ENCODE results near the gene LY86. TPM values are rescaled to one million over a fixed set of nuclear protein-coding genes. Genes with fewer than 3 reads are reported as not detected.
"Not testable (repeated sequence)": the region's sequence is repeated elsewhere in the genome, so short reads cannot be mapped to it uniquely, and the experiment has no call there.

LY86 gene
- total RNA-seq, 1 experiment from 2014 or later: not detected

- no peaks in the 10 kb centered on the region for H3K36me3 ChIP-seq
- DNase-seq (ENCODE audit: low read depth in 1 of 2, low spot score in 2 of 2): no peak
- no peaks in the 10 kb centered on the region for H3K4me1 ChIP-seq (replicated peaks)
- no peak overlapping the region for H3K4me3 ChIP-seq
- H3K27me3 ChIP-seq (replicated peaks): no peaks in the 10 kb centered on the region
- H3K27ac ChIP-seq: no peak overlapping the region
- H3K9me3 ChIP-seq (replicated peaks): no peaks in the 10 kb centered on the region
Measured at GRCh38 chr6:6596529-6597328, 8.2 kb downstream of the LY86 start.

- Histone ChIP-seq H3K9me3 (replicated peaks) (no peaks in the 10 kb centered on the region), H3K4me3 (no peak overlapping the region), H3K36me3 (no peaks in the 10 kb centered on the region), H3K27ac (no peak overlapping the region), H3K4me1 (replicated peaks) (no peaks in the 10 kb centered on the region), H3K27me3 (replicated peaks) (no peaks in the 10 kb centered on the region)
- no peak for DNase-seq (ENCODE audit: low read depth in 1 of 2, low spot score in 2 of 2)
Measured at GRCh38 chr6:6597682-6598081, 9.2 kb downstream of the LY86 start.

- no peaks in the 10 kb centered on the region for H3K27me3 ChIP-seq (replicated peaks)
- no peak overlapping the region for H3K27ac ChIP-seq
- H3K4me1 ChIP-seq (replicated peaks): no peaks in the 10 kb centered on the region
- no peak for DNase-seq (ENCODE audit: low read depth in 1 of 2, low spot score in 2 of 2)
- H3K36me3 ChIP-seq: no peaks in the 10 kb centered on the region
- H3K9me3 ChIP-seq (replicated peaks): no peaks in the 10 kb centered on the region
- H3K4me3 ChIP-seq: no peak overlapping the region
Measured at GRCh38 chr6:6599468-6599873, 11.0 kb downstream of the LY86 start.

DNA sequence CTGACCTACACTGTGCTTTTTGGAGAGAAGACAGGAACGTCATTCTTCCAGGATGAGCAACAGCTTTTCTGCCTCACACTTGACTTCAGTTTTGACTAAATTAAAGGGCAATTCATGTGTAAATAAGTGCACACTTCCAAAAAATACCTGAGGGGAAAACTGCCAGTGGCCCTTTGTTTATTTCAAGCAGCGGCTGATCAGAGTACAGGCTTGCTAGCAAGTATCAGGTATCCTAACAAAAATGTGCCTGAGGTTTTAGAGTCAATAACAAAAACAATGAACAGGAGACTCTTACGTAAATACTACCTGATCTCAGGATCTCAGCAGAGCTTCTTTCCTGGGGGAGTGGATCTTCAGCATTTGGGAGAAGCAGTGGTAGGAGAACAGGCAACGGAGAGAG is 12.4 kb downstream of the LY86 start:
- Histone ChIP-seq H3K4me3 (no peak overlapping the region), H3K27me3 (replicated peaks) (no peaks in the 10 kb centered on the region), H3K36me3 (no peaks in the 10 kb centered on the region), H3K4me1 (replicated peaks) (no peaks in the 10 kb centered on the region), H3K9me3 (replicated peaks) (no peaks in the 10 kb centered on the region), H3K27ac (no peak overlapping the region)
- DNase-seq (ENCODE audit: low read depth in 1 of 2, low spot score in 2 of 2): no peak

GRCh38 chr6:6602262-6602661 is 13.7 kb downstream of the LY86 start:
- no peak for DNase-seq (ENCODE audit: low read depth in 1 of 2, low spot score in 2 of 2)
- H3K4me1 ChIP-seq (replicated peaks): no peaks in the 10 kb centered on the region
- no peak overlapping the region for H3K27ac ChIP-seq
- H3K27me3 ChIP-seq (replicated peaks): no peaks in the 10 kb centered on the region
- no peaks in the 10 kb centered on the region for H3K36me3 ChIP-seq
- H3K9me3 ChIP-seq (replicated peaks): no peaks in the 10 kb centered on the region
- no peak overlapping the region for H3K4me3 ChIP-seq

GRCh38 chr6:6603317-6603716 is 14.8 kb downstream of the LY86 start:
- DNase-seq (ENCODE audit: low read depth in 1 of 2, low spot score in 2 of 2): no peak
- no peaks in the 10 kb centered on the region for H3K9me3 ChIP-seq (replicated peaks)
- H3K27ac ChIP-seq: no peak overlapping the region
- no peak overlapping the region for H3K4me3 ChIP-seq
- no peaks in the 10 kb centered on the region for H3K27me3 ChIP-seq (replicated peaks)
- H3K4me1 ChIP-seq (replicated peaks): no peaks in the 10 kb centered on the region
- H3K36me3 ChIP-seq: no peaks in the 10 kb centered on the region

- H3K27me3 ChIP-seq (replicated peaks): no peaks in the 10 kb centered on the region
- no peaks in the 10 kb centered on the region; the same call in 1 of the 2 replicates for H3K9me3 ChIP-seq (replicated peaks)
- no peak overlapping the region for H3K4me3 ChIP-seq
- no peak overlapping the region for H3K27ac ChIP-seq
- no peaks in the 10 kb centered on the region for H3K4me1 ChIP-seq (replicated peaks)
- no peaks in the 10 kb centered on the region for H3K36me3 ChIP-seq
- DNase-seq (ENCODE audit: low read depth in 1 of 2, low spot score in 2 of 2): no peak
Measured at GRCh38 chr6:6604015-6604414, 15.5 kb downstream of the LY86 start.

GRCh38 chr6:6604566-6604965 is 16.0 kb downstream of the LY86 start:
- no peaks in the 10 kb centered on the region for H3K27me3 ChIP-seq (replicated peaks)
- H3K27ac ChIP-seq: no peak overlapping the region
- no peaks in the 10 kb centered on the region for H3K36me3 ChIP-seq
- H3K9me3 ChIP-seq (replicated peaks): no peaks in the 10 kb centered on the region; the same call in 1 of the 2 replicates
- DNase-seq (ENCODE audit: low read depth in 1 of 2, low spot score in 2 of 2): no peak
- no peak overlapping the region for H3K4me3 ChIP-seq
- no peaks in the 10 kb centered on the region for H3K4me1 ChIP-seq (replicated peaks)

DNA sequence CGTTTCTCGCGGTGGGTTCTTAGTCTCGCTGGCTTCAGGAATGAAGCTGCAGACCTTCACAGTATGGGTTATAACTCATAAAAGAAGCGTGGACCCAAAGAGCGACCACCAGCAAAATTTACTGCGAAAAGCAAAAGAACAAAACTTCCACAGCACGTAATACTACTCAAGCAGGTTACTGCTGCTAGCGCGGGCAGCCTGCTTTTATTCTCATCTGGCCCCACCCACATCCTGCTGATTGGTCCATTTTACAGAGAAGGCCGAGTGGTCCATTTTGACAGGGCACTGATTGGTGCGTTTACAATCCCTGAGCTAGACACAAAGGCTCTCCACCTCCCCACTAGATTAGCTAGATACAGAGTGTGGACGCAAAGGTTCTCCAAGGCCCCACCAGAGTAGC is 17.4 kb downstream of the LY86 start:
- no peaks in the 10 kb centered on the region for H3K4me1 ChIP-seq (replicated peaks)
- no peaks in the 10 kb centered on the region for H3K36me3 ChIP-seq
- H3K27me3 ChIP-seq (replicated peaks): no peaks in the 10 kb centered on the region
- H3K9me3 ChIP-seq (replicated peaks): no peaks in the 10 kb centered on the region; the same call in 1 of the 2 replicates
- no peak overlapping the region for H3K27ac ChIP-seq
- DNase-seq (ENCODE audit: low read depth in 1 of 2, low spot score in 2 of 2): no peak
- H3K4me3 ChIP-seq: no peak overlapping the region

GRCh38 chr6:6606391-6607030 is 18.0 kb downstream of the LY86 start:
- H3K36me3 ChIP-seq; H3K27ac ChIP-seq; DNase-seq (ENCODE audit: low read depth in 1 of 2, low spot score in 2 of 2); H3K27me3 ChIP-seq (replicated peaks); H3K9me3 ChIP-seq (replicated peaks); H3K4me1 ChIP-seq (replicated peaks); H3K4me3 ChIP-seq: not testable (repeated sequence)

GRCh38 chr6:6609450-6609849 is 20.9 kb downstream of the LY86 start:
- no peaks in the 10 kb centered on the region for H3K27me3 ChIP-seq (replicated peaks)
- no peaks in the 10 kb centered on the region for H3K4me1 ChIP-seq (replicated peaks)
- H3K27ac ChIP-seq: no peak overlapping the region
- no peaks in the 10 kb centered on the region for H3K36me3 ChIP-seq
- no peak for DNase-seq (ENCODE audit: low read depth in 1 of 2, low spot score in 2 of 2)
- no peak overlapping the region for H3K4me3 ChIP-seq
- H3K9me3 ChIP-seq (replicated peaks): no peaks in the 10 kb centered on the region; the same call in 1 of the 2 replicates

GRCh38 chr6:6610031-6610591 is 21.6 kb downstream of the LY86 start:
- H3K36me3 ChIP-seq: no peaks in the 10 kb centered on the region
- H3K27me3 ChIP-seq (replicated peaks): no peaks in the 10 kb centered on the region
- no peaks in the 10 kb centered on the region; the same call in 1 of the 2 replicates for H3K9me3 ChIP-seq (replicated peaks)
- DNase-seq (ENCODE audit: low read depth in 1 of 2, low spot score in 2 of 2): no peak
- no peak overlapping the region for H3K4me3 ChIP-seq
- H3K4me1 ChIP-seq (replicated peaks): no peaks in the 10 kb centered on the region
- H3K27ac ChIP-seq: no peak overlapping the region

DNA sequence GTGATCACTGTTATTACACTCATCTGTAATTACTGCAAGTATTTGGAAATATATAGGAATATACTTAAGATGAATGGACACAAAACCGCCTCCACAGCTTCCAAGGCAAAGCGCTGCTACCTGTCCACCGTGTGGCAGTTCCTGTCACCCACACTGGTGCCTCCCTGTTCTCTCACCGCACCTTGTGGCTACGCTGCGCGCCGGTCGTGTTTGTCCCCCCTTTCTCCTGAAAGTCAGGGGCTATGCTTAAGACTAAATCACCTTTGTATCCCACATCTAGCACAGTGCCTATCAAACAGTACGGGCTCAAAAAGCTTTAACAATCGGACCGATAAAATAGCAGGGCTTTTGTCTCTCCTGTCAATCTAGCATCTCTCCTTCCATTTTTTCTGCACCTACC is 23.0 kb downstream of the LY86 start:
- no peak for DNase-seq (ENCODE audit: low read depth in 1 of 2, low spot score in 2 of 2)
- Histone ChIP-seq H3K27me3 (replicated peaks) (no peaks in the 10 kb centered on the region), H3K9me3 (replicated peaks) (no peaks in the 10 kb centered on the region; the same call in 1 of the 2 replicates), H3K36me3 (no peaks in the 10 kb centered on the region), H3K4me3 (no peak overlapping the region), H3K27ac (no peak overlapping the region), H3K4me1 (replicated peaks) (no peaks in the 10 kb centered on the region)

DNA sequence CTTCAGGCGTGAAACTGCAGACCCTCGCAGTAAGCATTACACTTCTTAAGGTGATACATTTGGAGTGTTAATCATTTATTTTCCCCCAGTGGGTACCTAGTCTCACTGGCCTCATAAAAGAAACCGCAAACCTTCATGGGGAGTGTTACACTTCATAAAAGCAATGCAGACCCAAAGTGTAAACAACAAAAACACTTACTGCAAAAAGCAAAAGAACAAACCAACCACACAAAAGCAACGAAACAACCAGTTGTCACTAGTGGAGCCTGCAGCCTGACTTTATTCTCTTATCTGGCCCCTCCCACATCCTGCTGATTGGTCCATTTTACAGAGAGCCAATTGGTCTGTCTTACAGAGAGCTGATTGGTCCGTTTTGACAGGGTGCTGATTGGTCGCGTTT is 23.8 kb downstream of the LY86 start:
- no peaks in the 10 kb centered on the region for H3K4me1 ChIP-seq (replicated peaks)
- no peak for DNase-seq (ENCODE audit: low read depth in 1 of 2, low spot score in 2 of 2)
- no peak overlapping the region for H3K4me3 ChIP-seq
- no peaks in the 10 kb centered on the region; the same call in 1 of the 2 replicates for H3K9me3 ChIP-seq (replicated peaks)
- no peaks in the 10 kb centered on the region for H3K36me3 ChIP-seq
- H3K27me3 ChIP-seq (replicated peaks): no peaks in the 10 kb centered on the region
- H3K27ac ChIP-seq: no peak overlapping the region
